HepG2 (cell line): ENCODE data around the gene NOC3L. TPM values are rescaled to one million over a fixed set of nuclear protein-coding genes. Genes with fewer than 3 reads are reported as not detected.

Experiments
- AGO2 ChIP-seq: fragments of 200-400 bp; formaldehyde crosslinking; optimal IDR thresholded peaks from 2 replicates; pipeline ENCODE3; 2017; ENCODE audit warnings: mild to moderate bottlenecking, low read depth, low read length, moderate library complexity
- ATF7-NPFF ChIP-seq: sonication (generic); formaldehyde crosslinking; IDR thresholded peaks from 2 replicates; pipeline ENCODE4 v1.8.1; 2023; ENCODE audit warnings: mild to moderate bottlenecking, low read depth, missing genetic modification reagents, moderate library complexity
- EP300 ChIP-seq, 3 experiments: sonication (generic) in 1 of 3; formaldehyde crosslinking in 1 of 3; IDR thresholded peaks; 2 replicates each; pipeline versions ENCODE4 v1.5.1 to v1.6.1; 2011 to 2020; ENCODE audit warnings: low read depth in 2 of 3, low read length in 2 of 3, borderline replicate concordance in 1 of 3, improper control_type of control experiment in 1 of 3, mild to moderate bottlenecking in 1 of 3, missing genetic modification reagents in 1 of 3, moderate library complexity in 1 of 3
- FOXA3 ChIP-seq: IDR thresholded peaks from 2 replicates; pipeline ENCODE4 v1.6.1; 2016; ENCODE audit warnings: missing genetic modification reagents, missing compliant biosample characterization
- FOXK1 ChIP-seq: sonication (generic); formaldehyde crosslinking; IDR thresholded peaks from 2 replicates; pipeline ENCODE4 v1.4.0; 2020; ENCODE audit warnings: low read depth, missing genetic modification reagents, borderline replicate concordance
- FUBP1 ChIP-seq: sonication (generic); formaldehyde crosslinking; IDR thresholded peaks from 2 replicates; pipeline ENCODE4 v1.5.1; 2020; ENCODE audit warnings: missing genetic modification reagents, mild to moderate bottlenecking, borderline replicate concordance
- GATAD1 ChIP-seq: IDR thresholded peaks from 2 replicates; pipeline ENCODE4 v1.6.1; 2016; ENCODE audit warnings: missing genetic modification reagents, missing compliant biosample characterization
- HDAC2 ChIP-seq: sonication (generic); formaldehyde crosslinking; IDR thresholded peaks from 2 replicates; pipeline ENCODE4 v1.4.0; 2020; ENCODE audit warnings: missing genetic modification reagents
- IRF2 ChIP-seq: IDR thresholded peaks from 2 replicates; pipeline ENCODE4 v1.6.1; 2018; ENCODE audit warnings: missing genetic modification reagents, missing compliant biosample characterization
- KLF16 ChIP-seq, 2 experiments: sonication (generic) in 1 of 2; formaldehyde crosslinking in 1 of 2; IDR thresholded peaks; 2 replicates each; pipeline versions ENCODE4 v1.6.1 to v1.8.0; 2016 to 2023; ENCODE audit warnings: missing genetic modification reagents in 2 of 2, missing compliant biosample characterization in 1 of 2
- MIXL1 ChIP-seq: IDR thresholded peaks from 2 replicates; pipeline ENCODE4 v1.6.1; 2016
- MTF2 ChIP-seq: sonication (generic); formaldehyde crosslinking; IDR thresholded peaks from 2 replicates; pipeline ENCODE4 v1.5.0; 2020; ENCODE audit warnings: missing genetic modification reagents, borderline replicate concordance
- NR2C2 ChIP-seq: sonication (generic); formaldehyde crosslinking; IDR thresholded peaks from 2 replicates; pipeline ENCODE4 v1.4.0; 2020; ENCODE audit warnings: missing genetic modification reagents, mild to moderate bottlenecking, moderate library complexity, borderline replicate concordance
- PATZ1 ChIP-seq: sonication (generic); formaldehyde crosslinking; IDR thresholded peaks from 2 replicates; pipeline ENCODE4 v1.4.0; 2020; ENCODE audit warnings: missing genetic modification reagents
- RBAK ChIP-seq: sonication (generic); formaldehyde crosslinking; IDR thresholded peaks from 2 replicates; pipeline ENCODE4 v1.5.1; 2020; ENCODE audit warnings: mild to moderate bottlenecking, missing genetic modification reagents
- SP1 ChIP-seq, 2 experiments: fragments of 450-650 bp in 1 of 2; sonication (generic) in 1 of 2; formaldehyde crosslinking in 1 of 2; IDR thresholded peaks; 2 replicates each; pipeline versions ENCODE4 v1.4.0 to v1.6.1; 2016 to 2020; ENCODE audit warnings: missing genetic modification reagents in 1 of 2
- SRSF4 ChIP-seq: fragments of 200-400 bp; formaldehyde crosslinking; IDR thresholded peaks from one replicate; pipeline ENCODE4 v1.6.1; 2018; ENCODE audit warnings: mild to moderate bottlenecking, low read depth, low read length, moderate library complexity; ENCODE audit not compliant: poor library complexity, severe bottlenecking
- YEATS4 ChIP-seq: sonication (generic); formaldehyde crosslinking; IDR thresholded peaks from 2 replicates; pipeline ENCODE4 v1.4.0; 2020; ENCODE audit warnings: missing genetic modification reagents, borderline replicate concordance
- ZBTB20 ChIP-seq: sonication (generic); formaldehyde crosslinking; IDR thresholded peaks from 2 replicates; pipeline ENCODE4 v1.8.1; 2023; ENCODE audit warnings: missing genetic modification reagents, low read depth, mild to moderate bottlenecking, borderline replicate concordance
- ZFP1 ChIP-seq: IDR thresholded peaks from 2 replicates; pipeline ENCODE4 v1.6.1; 2016
- ZNF292 ChIP-seq: sonication (generic); formaldehyde crosslinking; IDR thresholded peaks from 2 replicates; pipeline ENCODE4 v1.8.1; 2022; ENCODE audit warnings: mild to moderate bottlenecking, low read depth, missing genetic modification reagents, borderline replicate concordance
- ZNF33B ChIP-seq: sonication (generic); formaldehyde crosslinking; IDR thresholded peaks from 2 replicates; pipeline ENCODE4 v1.5.1; 2020; ENCODE audit warnings: mild to moderate bottlenecking, missing genetic modification reagents
- ZNF589 ChIP-seq: sonication (generic); formaldehyde crosslinking; conservative IDR thresholded peaks from 2 replicates; pipeline ENCODE4 v1.8.0; 2022; ENCODE audit warnings: mild to moderate bottlenecking, moderate library complexity, missing genetic modification reagents
- ZNF790 ChIP-seq: sonication (generic); formaldehyde crosslinking; IDR thresholded peaks from 2 replicates; pipeline ENCODE4 v1.8.0; 2022; ENCODE audit warnings: missing genetic modification reagents, mild to moderate bottlenecking, borderline replicate concordance
- ZNF792 ChIP-seq: IDR thresholded peaks from 2 replicates; pipeline ENCODE4 v1.6.1; 2016
- ZNF839 ChIP-seq: sonication (generic); formaldehyde crosslinking; IDR thresholded peaks from 2 replicates; pipeline ENCODE4 v1.4.0; 2020; ENCODE audit warnings: missing genetic modification reagents, mild to moderate bottlenecking, borderline replicate concordance
- polyA plus RNA-seq, 8 experiments: library from polyadenylated mRNA; depleted of rRNA in 3 of 8; stranded (reverse) in 7 of 8; unstranded in 1 of 8; fragments of >200 nt; fragmentation: Illumina TruSeq in 4 of 8; extraction: Trizol in 4 of 8; gene quantifications; 2 replicates each; pipeline versions ENCODE4 v1.2.1 to v1.2.3, GENCODE V29; 2011 to 2016; ENCODE audit warnings: low read depth in 4 of 8, missing spikeins in 1 of 8, mixed read lengths in 1 of 8; ENCODE audit not compliant: insufficient read depth in 1 of 8
- total RNA-seq, 5 experiments: library from RNA; depleted of rRNA; stranded (reverse); fragments of >200 nt; fragmentation: Illumina TruSeq; extraction: Trizol; gene quantifications; 2 replicates each; pipeline ENCODE4 v1.2.3, GENCODE V29; 2016; ENCODE audit warnings: low read depth in 1 of 5

The NOC3L gene
- total and polyA plus RNA-seq, 2 of the 13 experiments (the other 11 are each of a cell fraction or from before 2014, with no cell fraction given), result 7.8 to 36.6 TPM

- TF ChIP-seq FUBP1 (CRISPR knock-in tag) (no peak), AGO2 (peak; percentile 30), YEATS4 (CRISPR knock-in tag) (0 out of 2 replicates have a peak, but pooled peaks have one; percentile 39), ZNF589 (CRISPR knock-in tag) (peak; percentile 85; the same call in 1 of the 2 replicates), ZNF292 (peak; percentile 84), HDAC2 (peak; percentile 19; the same call in 1 of the 2 replicates), IRF2 (peak; percentile 69), RBAK (CRISPR knock-in tag) (no peak), SRSF4 (no peak), EP300 (IDR thresholded peaks at IDR 0.05; ENCODE audit: low read depth in 2 of 2, low read length in 2 of 2) (peak in 1 of 2 experiments; percentile 27; a peak in 1 of 4 replicates), EP300 (CRISPR knock-in tag; IDR thresholded peaks at IDR 0.05; ENCODE audit: borderline replicate concordance) (no peak), ZNF33B (CRISPR knock-in tag) (peak; percentile 15; the same call in 1 of the 2 replicates), ZNF790 (CRISPR knock-in tag) (peak; percentile 81; the same call in 1 of the 2 replicates), NR2C2 (CRISPR knock-in tag) (no peak), ZBTB20 (peak; percentile 39; the same call in 1 of the 2 replicates), ATF7-NPFF (no peak), MTF2 (0 out of 2 replicates have a peak, but pooled peaks have one; percentile 65), SP1 (IDR thresholded peaks at IDR 0.05) (no peak), SP1 (CRISPR knock-in tag; IDR thresholded peaks at IDR 0.05) (peak; percentile 44; the same call in 1 of the 2 replicates), FOXA3 (CRISPR knock-in tag) (peak; percentile 11; the same call in 1 of the 2 replicates), GATAD1 (peak; percentile 83), ZNF839 (0 out of 2 replicates have a peak, but pooled peaks have one; percentile 59), FOXK1 (CRISPR knock-in tag) (peak; percentile 46; the same call in 1 of the 2 replicates), ZNF792 (CRISPR knock-in tag) (peak; percentile 49), PATZ1 (CRISPR knock-in tag) (peak; percentile 61; the same call in 1 of the 2 replicates), MIXL1 (CRISPR knock-in tag) (peak; percentile 50), ZFP1 (CRISPR knock-in tag) (peak; percentile 38; the same call in 1 of the 2 replicates), KLF16 (CRISPR knock-in tag; IDR thresholded peaks at IDR 0.05) (peak in 1 of 2 experiments; percentile 92; a peak in 2 of 4 replicates)
Measured at GRCh38 chr10:94402204-94402842, 39.6 kb upstream of the NOC3L start, which contains the start of gene TBC1D12 (continued).
